Loucy (cell line): ENCODE results near the gene SMAD5.

ENCODE experiments used
- EZH2phosphoT487 ChIP-seq: fragments of 200-600 bp; IDR thresholded peaks from 2 replicates; pipeline ENCODE4 v1.6.1; 2018; ENCODE audit warnings: antibody characterized with exemption, mild to moderate bottlenecking, moderate library complexity, borderline replicate concordance
- TF ChIP-seq, protein P1 (sequence below): fragments of 200-600 bp; sonication (generic); conservative IDR thresholded peaks from 2 replicates; pipeline ENCODE4 v1.5.1; 2014; ENCODE audit warnings: mild to moderate bottlenecking, antibody characterized with exemption, low read length

DNA sequence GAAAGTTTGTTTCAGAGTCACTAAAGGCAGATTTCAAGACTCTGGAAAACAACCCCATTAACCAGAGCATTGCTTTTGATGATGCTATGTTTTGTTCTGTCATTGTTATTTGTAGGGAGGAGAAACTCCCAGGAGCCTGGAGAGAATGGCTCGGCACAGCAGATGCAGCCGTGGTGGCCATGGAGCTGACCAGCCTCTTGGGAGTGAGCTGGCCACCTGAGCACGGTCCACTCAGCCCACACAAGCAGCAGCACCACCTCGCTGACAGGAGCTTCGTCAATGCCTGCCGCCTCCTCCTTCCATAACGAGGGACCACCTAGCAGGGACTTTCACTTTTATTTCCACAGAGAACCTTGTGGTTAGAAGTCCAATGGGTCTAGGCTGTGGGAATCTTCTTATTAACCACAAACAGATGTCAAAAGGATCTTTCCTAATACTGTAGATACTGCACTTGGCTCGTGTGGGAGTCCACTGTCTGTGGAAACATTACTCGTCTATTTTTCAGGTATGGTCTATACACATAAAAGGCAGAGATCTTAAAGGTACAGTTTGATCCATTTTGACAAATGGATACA lies 81.4 kb downstream of the SMAD5 start:
- TF ChIP-seq, protein P1, sequence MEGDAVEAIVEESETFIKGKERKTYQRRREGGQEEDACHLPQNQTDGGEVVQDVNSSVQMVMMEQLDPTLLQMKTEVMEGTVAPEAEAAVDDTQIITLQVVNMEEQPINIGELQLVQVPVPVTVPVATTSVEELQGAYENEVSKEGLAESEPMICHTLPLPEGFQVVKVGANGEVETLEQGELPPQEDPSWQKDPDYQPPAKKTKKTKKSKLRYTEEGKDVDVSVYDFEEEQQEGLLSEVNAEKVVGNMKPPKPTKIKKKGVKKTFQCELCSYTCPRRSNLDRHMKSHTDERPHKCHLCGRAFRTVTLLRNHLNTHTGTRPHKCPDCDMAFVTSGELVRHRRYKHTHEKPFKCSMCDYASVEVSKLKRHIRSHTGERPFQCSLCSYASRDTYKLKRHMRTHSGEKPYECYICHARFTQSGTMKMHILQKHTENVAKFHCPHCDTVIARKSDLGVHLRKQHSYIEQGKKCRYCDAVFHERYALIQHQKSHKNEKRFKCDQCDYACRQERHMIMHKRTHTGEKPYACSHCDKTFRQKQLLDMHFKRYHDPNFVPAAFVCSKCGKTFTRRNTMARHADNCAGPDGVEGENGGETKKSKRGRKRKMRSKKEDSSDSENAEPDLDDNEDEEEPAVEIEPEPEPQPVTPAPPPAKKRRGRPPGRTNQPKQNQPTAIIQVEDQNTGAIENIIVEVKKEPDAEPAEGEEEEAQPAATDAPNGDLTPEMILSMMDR: no peak
- TF ChIP-seq EZH2phosphoT487: no peak
